ENCODE results near the gene PARP16. TPM values are rescaled to one million over a fixed set of nuclear protein-coding genes. Genes with fewer than 3 reads are reported as not detected.

Gene PARP16
- total RNA-seq, 2 donors from 2014 or later = 3.5 to 4.6 TPM

GRCh38 chr15:65213241-65213640, 73.4 kb downstream of the PARP16 start:
- DNase-seq (peak; percentile 52), ATAC-seq (peak in 1 of 2 donors; percentile 65)
- intact Hi-C loops (cut with DNase I) = no loop called here

- ATAC-seq = no peak
- intact Hi-C loops (cut with DNase I) = no loop called here
Measured at GRCh38 chr15:65212097-65212496, 74.6 kb downstream of the PARP16 start.

DNA sequence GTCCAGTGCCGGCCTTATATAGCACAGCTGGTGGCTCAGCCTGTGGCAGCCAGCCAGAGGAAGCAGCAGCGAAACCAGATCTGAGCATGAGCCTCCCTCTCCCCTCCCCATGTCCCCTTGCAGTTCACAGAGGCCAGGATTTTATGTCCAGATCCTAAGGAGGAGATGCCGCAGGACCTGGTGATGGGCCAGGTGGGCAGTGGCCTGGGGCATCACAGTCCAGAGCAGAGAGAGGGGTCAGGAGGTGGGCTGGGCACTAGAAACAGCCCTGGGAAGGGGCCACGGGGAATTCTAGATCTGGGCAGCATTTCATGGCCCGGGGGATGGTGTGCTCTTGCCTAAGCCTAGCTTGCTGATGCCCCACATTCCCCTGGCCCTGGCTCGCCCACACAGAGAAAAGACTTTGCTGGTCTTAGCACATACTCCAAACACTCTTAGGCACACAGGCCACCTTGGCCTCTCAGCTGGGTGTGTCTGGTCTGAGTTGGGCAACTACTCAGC, 75.2 kb downstream of the PARP16 start:
- intact Hi-C loops (cut with DNase I) = no loop called here
- peak; percentile 47 for DNase-seq
- peak; percentile 62 to 63 for ATAC-seq

More at GRCh38 chr15:65212097-65212496, 74.6 kb downstream of the PARP16 start:
- DNase-seq = no peak

DNA sequence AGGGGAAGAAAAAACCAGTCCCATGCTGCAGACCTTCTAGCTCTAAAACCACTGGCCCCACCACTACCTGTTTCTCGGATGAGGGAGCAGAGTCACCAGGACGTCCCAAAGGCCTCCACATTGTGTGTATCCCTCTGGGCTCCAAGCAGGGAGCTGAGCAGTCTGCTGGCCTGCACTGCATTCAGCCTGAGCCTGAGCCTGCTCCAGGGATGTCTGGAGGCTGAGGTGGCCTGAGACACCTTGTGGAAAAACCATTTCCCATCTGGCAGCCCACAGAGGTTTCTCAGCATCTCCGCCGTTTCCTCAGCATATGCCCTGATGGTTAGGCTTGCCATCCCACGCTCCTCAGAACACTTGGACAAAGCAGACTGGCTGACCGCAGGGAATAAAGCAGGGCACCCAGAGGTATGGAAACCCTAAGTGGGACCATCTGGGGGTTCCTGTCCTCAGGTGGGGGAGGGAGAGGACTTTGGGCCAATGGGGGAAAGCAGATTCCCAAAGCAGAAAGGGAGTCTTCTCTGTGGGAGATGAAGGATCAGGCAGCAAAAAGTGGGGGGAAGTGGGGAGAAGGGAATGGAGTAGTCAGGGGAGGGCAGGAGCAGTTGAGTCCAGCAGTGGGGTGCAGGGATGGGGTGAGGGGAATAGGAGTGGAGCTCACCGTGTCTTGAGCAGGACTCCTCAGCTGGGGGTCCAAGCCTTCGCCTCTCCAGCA, 75.8 kb downstream of the PARP16 start, which contains the start of gene CILP:
TSS of gene CILP (minus strand) at position 704 of the 712 bp plus-strand sequence. CDS start 1,718 bp downstream, outside the sequence.
- no peak for ATAC-seq
- intact Hi-C loops (cut with DNase I) = no loop called here
- no peak for DNase-seq

DNA sequence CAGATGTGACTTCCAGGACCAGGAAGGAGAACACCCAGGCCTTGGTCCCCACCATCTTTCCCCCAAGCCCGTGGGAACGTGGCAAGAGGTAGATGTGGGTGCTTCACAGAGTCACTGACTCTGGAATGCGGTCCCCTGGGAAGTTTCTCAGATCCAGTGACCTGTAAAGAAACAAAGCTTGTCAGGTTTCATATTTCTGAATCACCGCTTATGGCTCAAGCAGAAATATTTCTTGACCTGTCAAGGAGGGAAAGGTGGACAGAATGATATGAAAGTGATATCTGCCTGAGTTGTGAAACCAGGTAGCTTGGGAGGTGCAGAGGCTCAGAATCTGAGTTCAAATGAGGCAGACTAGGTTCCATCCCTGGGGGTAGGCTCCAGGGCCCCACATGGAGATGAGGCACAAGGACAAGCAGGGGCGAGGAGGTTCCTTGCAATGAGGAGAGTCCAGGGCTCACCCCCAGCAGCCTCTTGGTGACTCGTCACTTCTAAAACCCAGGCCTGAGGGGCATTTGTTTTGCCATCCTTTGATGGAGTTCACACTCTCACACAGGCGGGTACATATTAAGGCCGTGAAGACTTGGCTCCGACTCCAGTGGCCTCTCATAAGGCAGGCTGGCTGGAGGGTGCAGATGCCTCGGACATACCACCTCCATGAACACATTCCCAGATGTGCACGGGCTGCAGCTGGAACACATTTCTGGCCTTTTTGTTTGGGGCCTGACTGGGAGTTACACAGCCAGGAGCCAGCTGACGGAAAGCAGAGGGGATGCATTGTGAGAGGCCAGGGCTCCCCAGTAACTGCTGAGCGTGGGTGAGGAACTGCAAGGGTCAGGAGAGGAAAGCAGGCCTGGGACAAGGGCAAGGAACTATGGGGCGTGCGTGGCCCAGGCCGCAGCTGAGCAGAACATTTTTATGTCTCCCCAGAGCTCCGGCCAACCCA, 76.7 kb downstream of the PARP16 start:
- ATAC-seq (peak; percentile 13 to 55), DNase-seq (no peak)
- intact Hi-C loops (cut with DNase I) = no loop called here

DNA sequence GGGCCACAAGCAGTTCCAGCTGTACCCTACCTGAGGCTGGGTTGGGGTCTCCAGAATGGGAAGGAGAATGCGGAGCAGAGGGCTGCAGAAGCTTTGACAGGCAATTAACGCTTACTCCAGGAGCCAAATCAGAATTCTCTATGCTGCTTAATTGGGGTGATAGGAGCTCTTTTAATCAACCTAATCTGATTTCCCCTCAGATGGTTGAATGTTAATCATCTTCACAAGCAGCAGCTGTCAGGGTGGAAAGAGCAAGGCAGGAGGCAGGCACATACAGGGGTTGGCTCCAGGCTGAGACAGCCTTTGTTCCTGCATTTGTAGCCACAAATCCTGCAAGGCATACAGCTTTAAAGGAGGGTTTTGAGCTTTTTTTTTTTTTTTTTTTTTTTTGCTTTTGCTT, 78.0 kb downstream of the PARP16 start:
- intact Hi-C loops (cut with DNase I) = no loop called here
- ATAC-seq (no peak), DNase-seq (no peak)

Other genes with a start within 250 kb of the PARP16 start
- not detected for gene SLC51B, start 241.5 kb downstream of the PARP16 start, total RNA-seq
- 10 to 100 TPM; 53.3 to 63.3 TPM for gene RASL12, start 218.9 kb downstream of the PARP16 start, total RNA-seq
- gene KBTBD13, start 210.1 kb downstream of the PARP16 start, total RNA-seq = 1 to 10 TPM; 2.6 to 5.2 TPM
- 1 to 10 TPM; 2.1 to 2.9 TPM for gene UBAP1L, start 171.7 kb downstream of the PARP16 start, total RNA-seq
- 10 to 100 TPM; 15.7 to 19.3 TPM for gene PDCD7, start 153.1 kb downstream of the PARP16 start, total RNA-seq
- 10 to 100 TPM; 40.8 to 52.5 TPM for gene CLPX, start 101.5 kb downstream of the PARP16 start, total RNA-seq
- gene CILP, start 75.4 kb downstream of the PARP16 start, total RNA-seq = 10 to 100 TPM in 1 of 2 donors, 1 to 10 TPM in 1; 8.2 to 31.1 TPM
- not detected for gene RNU5A-1, start 9.2 kb upstream of the PARP16 start, total RNA-seq
- gene RNU5B-1, start 17.8 kb upstream of the PARP16 start, total RNA-seq = 10 to 100 TPM; 39.9 to 44.0 TPM
- under 1 TPM in 1 of 2 donors, not detected in 1; 0.09 TPM for gene IGDCC3, start 91.1 kb upstream of the PARP16 start, total RNA-seq
- 1 to 10 TPM; 1.6 to 6.9 TPM for gene IGDCC4, start 136.1 kb upstream of the PARP16 start, total RNA-seq
- 10 to 100 TPM; 24.8 to 34.9 TPM for gene DPP8, start 230.8 kb upstream of the PARP16 start, total RNA-seq
- gene HACD3, start 243.6 kb upstream of the PARP16 start, total RNA-seq = 10 to 100 TPM; 15.9 to 18.0 TPM